Measurements from ENCODE around the gene WT1.

The WT1 gene

GRCh38 chr11:32425761-32426160, 9.6 kb downstream of the WT1 start:
- no peak for TF ChIP-seq CTCF (IDR thresholded peaks at IDR 0.05; ENCODE audit: insufficient read depth, low read depth, low read length, missing control alignments)
- no peak overlapping the region for H3K4me3 ChIP-seq (ENCODE audit: low read length)
- DNase-seq (ENCODE audit: low read depth), result no peak

GRCh38 chr11:32422545-32422944, 12.8 kb downstream of the WT1 start:
- no peak overlapping the region for H3K4me3 ChIP-seq (ENCODE audit: low read length)
- DNase-seq (ENCODE audit: low read depth), result no peak
- no peak for TF ChIP-seq CTCF (IDR thresholded peaks at IDR 0.05; ENCODE audit: insufficient read depth, low read depth, low read length, missing control alignments)

GRCh38 chr11:32421992-32422391, 13.3 kb downstream of the WT1 start:
- no peak overlapping the region for H3K4me3 ChIP-seq (ENCODE audit: low read length)
- no peak for TF ChIP-seq CTCF (IDR thresholded peaks at IDR 0.05; ENCODE audit: insufficient read depth, low read depth, low read length, missing control alignments)
- no peak for DNase-seq (ENCODE audit: low read depth)

GRCh38 chr11:32420937-32421901, 14.1 kb downstream of the WT1 start:
- H3K4me3 ChIP-seq (ENCODE audit: low read length), result no peak overlapping the region
- DNase-seq (ENCODE audit: low read depth), result no peak
- TF ChIP-seq CTCF (IDR thresholded peaks at IDR 0.05; ENCODE audit: insufficient read depth, low read depth, low read length, missing control alignments), result no peak

- H3K4me3 ChIP-seq (ENCODE audit: low read length), result no peak overlapping the region
- DNase-seq (ENCODE audit: low read depth), result no peak
- TF ChIP-seq CTCF (IDR thresholded peaks at IDR 0.05; ENCODE audit: insufficient read depth, low read depth, low read length, missing control alignments), result no peak
These were observed 15.2 kb downstream of the WT1 start for GRCh38 chr11:32420139-32420538.

GRCh38 chr11:32418836-32419235, 16.5 kb downstream of the WT1 start:
- TF ChIP-seq CTCF (IDR thresholded peaks at IDR 0.05; ENCODE audit: insufficient read depth, low read depth, low read length, missing control alignments), result no peak
- DNase-seq (ENCODE audit: low read depth), result peak; percentile 35
- H3K4me3 ChIP-seq (ENCODE audit: low read length), result no peak overlapping the region

- no peak overlapping the region for H3K4me3 ChIP-seq (ENCODE audit: low read length)
- no peak for DNase-seq (ENCODE audit: low read depth)
- no peak for TF ChIP-seq CTCF (IDR thresholded peaks at IDR 0.05; ENCODE audit: insufficient read depth, low read depth, low read length, missing control alignments)
These were observed 17.5 kb downstream of the WT1 start for GRCh38 chr11:32417806-32418205.

Measured in epithelial cell of esophagus (primary cell).